Activated CD4-positive, alpha-beta memory T cell treated with anti-CD3 and anti-CD28 coated beads for 36 hours (primary cell): ENCODE data around the gene TAT. TPM values are rescaled to one million over a fixed set of nuclear protein-coding genes. Genes with fewer than 3 reads are reported as not detected.

Experiments used
- CTCF ChIA-PET: fragments of 350-600 bp; sonication (Branson Sonifier 250); formaldehyde crosslinking; loops from one replicate; lab custom pipeline; 2021; ENCODE audit warnings: antibody characterized with exemption, inconsistent platforms; lab: Charles Lee
- POLR2A ChIA-PET: fragments of 350-600 bp; sonication (Branson Sonifier 250); formaldehyde crosslinking; loops from one replicate; lab custom pipeline; 2021; ENCODE audit warnings: antibody characterized with exemption; lab: Charles Lee
- DNase-seq: peaks from one replicate; pipeline ENCODE4 v3.0.0-alpha.2; 2020
- H3K27ac Mint-ChIP-seq: one replicate; pipeline ENCODE4 v1.8.0; 2021; ENCODE audit warnings: mixed read lengths
- H3K27me3 Mint-ChIP-seq: one replicate; pipeline ENCODE4 v1.8.0; 2021; ENCODE audit warnings: mixed read lengths
- H3K36me3 Mint-ChIP-seq: one replicate; pipeline ENCODE4 v1.8.0; 2021; ENCODE audit warnings: mixed read lengths
- H3K4me1 Mint-ChIP-seq: one replicate; pipeline ENCODE4 v1.8.0; 2021; ENCODE audit warnings: low read depth, mixed read lengths
- H3K4me3 Mint-ChIP-seq: one replicate; pipeline ENCODE4 v1.8.0; 2021; ENCODE audit warnings: mild to moderate bottlenecking, mixed read lengths
- H3K9me3 Mint-ChIP-seq: one replicate; pipeline ENCODE4 v1.8.0; 2021; ENCODE audit warnings: mixed read lengths
- intact Hi-C: fragments of 100-400 bp; cut with micrococcal nuclease; formaldehyde crosslinking; loops from one replicate; pipeline ENCODE4 v1.15.1; 2023
- total RNA-seq, 2 experiments: library from RNA; stranded (reverse); gene quantifications; one replicate each; pipeline ENCODE4 v1.2.3, GENCODE V29; 2021

TAT gene
- total RNA-seq, 2 experiments from 2014 or later, result not detected

- CTCF ChIA-PET, result interaction anchor here (0.8 to 1.4 kb wide), 2 partner anchors 9 to 82 kb away, joined by 6 read pairs; no protein-coding TSS in a partner anchor
- intact Hi-C loops, result no loop called here
Observed at GRCh38 chr16:71528863-71529262, 48.0 kb downstream of the TAT start.

GRCh38 chr16:71528257-71528656 is 48.6 kb downstream of the TAT start:
- Mint-ChIP-seq H3K4me3 (no peak overlapping the region), H3K4me1 (no peaks in the 10 kb centered on the region), H3K27me3 (peaks cover 21% of the 10 kb centered on the region), H3K36me3 (no peaks in the 10 kb centered on the region), H3K27ac (no peak overlapping the region), H3K9me3 (no peaks in the 10 kb centered on the region)
- ChIA-PET POLR2A (no interaction called here), CTCF (no interaction called here)
- intact Hi-C loops, result no loop called here
- DNase-seq, result no peak

More at GRCh38 chr16:71528863-71529262, 48.0 kb downstream of the TAT start:
- POLR2A ChIA-PET, result no interaction called here
- Mint-ChIP-seq H3K27me3 (peaks cover 19% of the 10 kb centered on the region), H3K36me3 (no peaks in the 10 kb centered on the region), H3K4me1 (no peaks in the 10 kb centered on the region), H3K4me3 (no peak overlapping the region), H3K27ac (no peak overlapping the region), H3K9me3 (no peaks in the 10 kb centered on the region)
- DNase-seq, result no peak

- intact Hi-C loops, result no loop called here
- Mint-ChIP-seq H3K27me3 (peaks cover 19% of the 10 kb centered on the region), H3K27ac (no peak within 1 kb of the TSS), H3K9me3 (no peaks in the 10 kb centered on the region), H3K36me3 (no peaks in the 10 kb centered on the region), H3K4me3 (no peak within 1 kb of the TSS), H3K4me1 (no peaks in the 10 kb centered on the region)
- DNase-seq, result peak; percentile 16
- POLR2A ChIA-PET, result no interaction called here
- CTCF ChIA-PET, result interaction anchor here (1.1 to 2.7 kb wide), 4 partner anchors 17 to 114 kb away, joined by 4 to 9 read pairs (median 4); no protein-coding TSS in a partner anchor
Observed at GRCh38 chr16:71526111-71526631, 50.7 kb downstream of the TAT start, which contains the start of gene CHST4. TSS of gene CHST4 (plus strand) at chr16:71526426. CDS start at chr16:71536678, 10,252 bp downstream.

GRCh38 chr16:71524566-71525553 is 52.0 kb downstream of the TAT start:
- Mint-ChIP-seq H3K4me3 (no peak overlapping the region), H3K27me3 (peaks cover 17% of the 10 kb centered on the region), H3K4me1 (no peaks in the 10 kb centered on the region), H3K36me3 (no peaks in the 10 kb centered on the region), H3K9me3 (no peaks in the 10 kb centered on the region), H3K27ac (no peak overlapping the region)
- ChIA-PET CTCF (interaction anchor here (2.7 kb wide), 1 partner anchor 25 kb away, joined by 9 read pairs; no protein-coding TSS in a partner anchor), POLR2A (no interaction called here)
- DNase-seq, result no peak
- intact Hi-C loops, result no loop called here

GRCh38 chr16:71520550-71520949 is 56.3 kb downstream of the TAT start:
- Mint-ChIP-seq H3K4me3 (no peak overlapping the region), H3K27me3 (peaks cover 5% of the 10 kb centered on the region), H3K36me3 (no peaks in the 10 kb centered on the region), H3K9me3 (no peaks in the 10 kb centered on the region), H3K27ac (no peak overlapping the region), H3K4me1 (no peaks in the 10 kb centered on the region)
- ChIA-PET CTCF (no interaction called here), POLR2A (no interaction called here)
- intact Hi-C loops, result no loop called here
- DNase-seq, result no peak

Other genes starting within 250 kb of the TAT start
- gene CALB2, start 218.4 kb downstream of the TAT start, total RNA-seq, result not detected
- gene TLE7, start 135.0 kb downstream of the TAT start, total RNA-seq, result not detected
- 1 to 10 TPM; 5.7 to 8.5 TPM for gene ZNF23, start 114.8 kb downstream of the TAT start, total RNA-seq
- 1 to 10 TPM; 2.4 to 2.7 TPM for gene ZNF19, start 87.8 kb downstream of the TAT start, total RNA-seq
- gene CHST4, start 50.7 kb downstream of the TAT start, total RNA-seq, result not detected
- gene MARVELD3, start 49.1 kb upstream of the TAT start, total RNA-seq, result not detected
- gene PHLPP2, start 147.6 kb upstream of the TAT start, total RNA-seq, result 10 to 100 TPM; 10.2 to 11.2 TPM
- gene AP1G1, start 231.7 kb upstream of the TAT start, total RNA-seq, result 10 to 100 TPM; 65.9 to 66.9 TPM